H4 (cell line): ENCODE results near the gene KIF26A. TPM values are rescaled to one million over a fixed set of nuclear protein-coding genes. Genes with fewer than 3 reads are reported as not detected.
"Not testable (repeated sequence)": the region's sequence is repeated elsewhere in the genome, so short reads cannot be mapped to it uniquely, and the experiment has no call there.

Source experiments
- DNase-seq: peaks from one replicate; pipeline ENCODE4 v3.0.0-alpha.2; 2015; ENCODE audit warnings: low spot score
- total RNA-seq: library from RNA; depleted of rRNA; stranded (reverse); fragments of >200 nt; shearing (Covaris generic); gene quantifications from 2 replicates; pipeline ENCODE4 v1.2.3, GENCODE V29; 2014

Gene KIF26A
- total RNA-seq, 1 experiment from 2014 or later: 0.77 TPM

DNA sequence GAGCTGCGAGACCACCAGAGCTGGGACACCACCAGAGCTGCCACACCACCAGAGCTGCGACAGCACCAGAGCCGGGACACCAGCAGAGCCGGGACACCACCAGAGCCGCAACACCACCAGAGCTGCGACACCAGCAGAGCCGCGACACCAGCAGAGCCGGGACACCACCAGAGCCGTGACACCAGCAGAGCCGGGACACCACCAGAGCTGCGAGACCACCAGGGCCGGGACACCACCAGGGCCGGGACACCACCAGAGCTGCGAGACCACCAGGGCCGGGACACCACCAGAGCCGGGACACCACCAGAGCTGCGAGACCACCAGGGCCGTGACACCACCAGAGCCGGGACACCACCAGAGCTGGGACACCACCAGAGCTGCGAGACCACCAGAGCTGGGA lies 69.9 kb downstream of the KIF26A start:
- DNase-seq: not testable (repeated sequence)

DNA sequence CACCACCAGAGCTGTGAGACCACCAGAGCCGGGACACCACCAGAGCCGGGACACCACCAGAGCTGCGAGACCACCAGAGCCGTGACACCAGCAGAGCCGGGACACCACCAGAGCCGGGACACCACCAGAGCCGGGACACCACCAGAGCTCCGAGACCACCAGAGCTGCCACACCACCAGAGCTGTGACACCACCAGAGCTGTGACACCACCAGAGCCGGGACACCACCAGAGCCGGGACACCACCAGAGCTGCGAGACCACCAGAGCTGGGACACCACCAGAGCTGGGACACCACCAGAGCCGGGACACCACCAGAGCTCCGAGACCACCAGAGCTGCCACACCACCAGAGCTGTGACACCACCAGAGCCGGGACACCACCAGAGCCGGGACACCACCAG lies 70.7 kb downstream of the KIF26A start:
- DNase-seq: not testable (repeated sequence)

DNA sequence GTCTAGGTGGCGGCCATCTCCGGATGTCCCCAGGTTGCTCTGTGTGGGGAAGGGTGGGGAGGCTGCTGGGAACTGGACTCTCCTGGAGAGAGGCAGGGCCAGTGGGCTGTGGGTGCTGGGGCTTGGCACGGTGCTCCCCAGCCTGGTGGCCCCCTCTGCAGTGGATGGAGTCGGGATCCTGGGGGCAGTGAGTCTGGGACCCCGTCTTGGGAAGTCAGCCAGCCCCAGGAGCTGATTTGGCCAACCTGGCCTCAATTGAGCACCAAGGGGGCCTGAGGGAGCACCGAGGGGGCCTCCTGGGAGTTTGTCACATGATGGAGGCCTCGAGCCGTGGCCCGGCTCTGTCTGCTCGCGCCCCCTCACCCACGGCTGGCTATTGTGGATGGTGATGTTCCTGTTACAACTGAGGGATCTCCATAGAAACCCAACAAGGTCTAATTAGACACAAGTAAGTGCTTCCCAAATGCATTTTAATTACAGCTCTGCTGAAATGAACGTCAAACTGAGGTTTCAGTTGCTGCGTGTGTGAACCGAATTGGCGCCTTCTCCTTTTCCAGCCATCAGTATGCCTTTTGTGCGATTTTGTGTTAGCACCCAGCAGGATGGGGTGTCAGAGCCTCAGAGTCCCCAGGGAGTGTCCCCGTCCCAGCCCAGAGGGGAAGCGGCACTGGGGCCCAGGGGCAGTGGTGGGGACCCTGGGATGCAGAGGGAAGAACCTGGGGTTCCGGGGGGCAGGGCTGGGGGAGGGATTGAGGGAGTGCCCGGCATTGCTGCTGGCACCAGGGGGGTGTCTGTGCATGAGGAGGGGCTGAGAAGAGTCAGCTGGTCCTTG lies 71.8 kb downstream of the KIF26A start:
- DNase-seq: no peak

DNA sequence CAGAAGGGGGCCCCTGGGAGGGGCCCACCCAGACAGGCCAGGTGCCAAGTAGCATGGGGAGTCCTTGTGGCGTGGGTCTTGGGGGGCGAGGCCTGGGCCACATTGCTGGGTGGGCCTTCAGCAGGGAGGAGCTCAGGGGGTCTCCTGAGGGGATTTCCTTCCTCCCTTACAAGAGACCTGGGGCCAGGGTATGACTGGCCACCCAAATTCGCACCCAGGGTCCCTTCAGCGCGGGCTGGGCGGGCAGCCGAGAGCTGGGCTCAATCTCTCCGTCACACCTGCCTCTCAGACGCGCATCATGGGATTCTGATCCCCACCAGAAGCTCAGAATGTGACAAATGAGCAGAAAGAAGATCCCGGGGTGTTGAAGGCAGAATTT lies 72.4 kb downstream of the KIF26A start:
- DNase-seq: no peak

DNA sequence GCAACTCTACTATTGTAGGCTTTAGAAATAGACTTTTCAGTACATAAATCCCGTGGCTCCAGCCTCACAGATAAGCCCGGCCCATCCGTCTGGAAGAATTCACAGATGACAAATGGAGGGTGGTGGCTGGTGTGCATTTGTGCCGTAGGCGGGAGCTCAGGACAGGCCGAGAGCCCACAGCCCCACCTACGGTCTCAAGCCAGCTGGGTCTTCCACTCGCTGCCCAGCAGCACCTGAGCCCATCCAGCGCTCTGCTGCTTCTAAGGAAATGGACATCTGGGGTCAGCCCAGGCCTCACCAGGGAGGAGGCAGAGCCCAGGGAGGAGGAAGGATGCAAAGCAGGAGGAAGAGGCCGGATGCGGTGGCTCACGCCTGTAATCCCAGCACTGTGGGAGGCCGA lies 72.8 kb downstream of the KIF26A start:
- no peak for DNase-seq

DNA sequence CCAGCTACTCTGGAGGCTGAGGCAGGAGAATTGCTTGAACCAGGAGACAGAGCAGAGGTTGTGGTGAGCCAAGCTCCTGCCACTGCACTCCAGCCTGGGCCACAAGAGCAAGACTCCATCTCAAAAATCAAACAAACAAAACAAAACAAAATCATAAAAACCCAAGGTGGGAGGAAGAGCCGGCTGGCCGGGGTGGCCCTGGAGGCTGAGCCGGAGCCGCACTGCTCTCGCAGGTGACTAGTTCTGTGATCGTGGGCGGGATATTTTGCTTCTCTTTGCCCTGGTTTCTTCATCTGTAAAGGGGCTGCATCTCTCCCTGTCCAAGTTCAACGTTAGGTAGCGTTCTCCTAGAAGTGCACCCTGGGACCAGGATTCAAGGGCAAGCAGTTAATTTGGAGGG lies 73.4 kb downstream of the KIF26A start:
- no peak for DNase-seq

DNA sequence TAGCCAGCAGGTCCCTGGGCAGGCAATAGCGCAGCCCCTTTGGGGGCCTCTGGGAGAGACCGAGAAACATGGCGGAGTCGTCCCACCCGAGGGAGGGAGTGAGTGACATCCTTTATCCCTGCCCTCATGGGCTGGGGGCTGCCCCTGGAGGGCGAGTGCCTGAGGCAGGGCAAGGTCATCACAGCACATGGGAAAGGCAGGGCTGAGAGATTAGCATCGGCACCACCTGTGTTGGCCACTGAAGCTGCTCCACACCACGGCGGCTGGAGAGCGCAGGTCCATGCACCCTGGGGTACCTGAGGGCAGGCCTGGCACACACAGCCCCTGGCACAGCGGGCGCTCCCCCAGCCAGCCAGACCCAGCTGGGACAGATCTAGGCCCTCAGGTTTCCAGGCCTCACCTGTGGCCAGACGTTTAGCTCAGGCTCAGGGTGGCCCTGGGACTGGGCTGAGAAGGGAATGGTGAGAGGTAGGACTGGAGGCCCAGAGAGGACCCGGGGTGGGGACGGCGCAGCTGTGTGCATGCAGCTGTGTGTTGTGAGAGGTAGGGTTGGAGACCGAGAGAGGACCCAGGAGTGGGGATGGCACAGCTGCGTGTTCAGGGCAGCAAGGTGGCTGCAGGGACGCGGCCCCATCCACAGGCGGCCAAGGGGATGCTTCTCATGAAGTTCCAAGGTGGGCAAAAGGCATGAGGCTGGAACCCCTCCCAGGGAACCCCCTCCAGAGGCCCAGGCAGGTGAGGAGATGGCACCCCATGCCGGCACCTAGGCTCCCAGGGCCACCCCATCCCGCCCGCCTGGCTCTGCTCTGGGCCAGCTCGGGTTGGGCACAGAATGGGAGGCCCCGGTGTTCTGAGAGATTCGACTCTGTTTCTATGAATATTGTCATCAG lies 74.1 kb downstream of the KIF26A start:
- no peak for DNase-seq

DNA sequence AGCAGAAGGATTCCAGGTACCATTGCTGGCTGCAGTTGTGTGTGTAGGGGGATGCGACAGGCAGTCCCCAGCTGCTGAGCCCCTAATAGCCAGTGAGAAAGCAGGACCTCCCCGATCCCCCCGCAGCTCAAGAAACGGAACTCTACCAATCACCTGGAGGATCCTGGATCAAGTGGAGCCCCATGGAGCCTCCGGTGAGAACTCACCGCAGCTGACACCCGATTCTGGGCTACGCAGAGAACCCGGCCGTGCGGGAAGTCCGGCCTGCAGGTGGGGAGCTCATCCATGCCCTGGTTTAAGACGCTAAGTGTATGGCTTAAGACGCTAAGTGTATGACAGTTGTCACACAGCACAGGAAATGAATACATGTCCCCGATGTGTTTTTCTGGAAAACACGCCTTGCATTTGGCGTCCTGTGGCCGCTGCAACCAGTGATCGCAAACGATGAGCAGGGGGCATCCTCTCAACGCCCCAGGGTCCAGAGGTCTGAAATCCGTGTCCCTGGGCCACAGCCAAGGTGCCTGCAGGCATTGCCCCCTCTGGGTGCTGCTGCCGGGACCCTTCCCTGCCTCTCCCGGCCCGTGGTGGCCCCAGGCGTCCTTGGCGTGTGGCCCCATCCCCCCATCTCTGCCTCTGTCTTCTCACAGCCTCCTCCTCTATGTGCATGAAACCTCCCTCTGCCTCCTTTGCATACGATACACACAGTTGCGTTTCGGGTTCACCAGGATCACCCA lies 75.1 kb downstream of the KIF26A start:
- DNase-seq: no peak

DNA sequence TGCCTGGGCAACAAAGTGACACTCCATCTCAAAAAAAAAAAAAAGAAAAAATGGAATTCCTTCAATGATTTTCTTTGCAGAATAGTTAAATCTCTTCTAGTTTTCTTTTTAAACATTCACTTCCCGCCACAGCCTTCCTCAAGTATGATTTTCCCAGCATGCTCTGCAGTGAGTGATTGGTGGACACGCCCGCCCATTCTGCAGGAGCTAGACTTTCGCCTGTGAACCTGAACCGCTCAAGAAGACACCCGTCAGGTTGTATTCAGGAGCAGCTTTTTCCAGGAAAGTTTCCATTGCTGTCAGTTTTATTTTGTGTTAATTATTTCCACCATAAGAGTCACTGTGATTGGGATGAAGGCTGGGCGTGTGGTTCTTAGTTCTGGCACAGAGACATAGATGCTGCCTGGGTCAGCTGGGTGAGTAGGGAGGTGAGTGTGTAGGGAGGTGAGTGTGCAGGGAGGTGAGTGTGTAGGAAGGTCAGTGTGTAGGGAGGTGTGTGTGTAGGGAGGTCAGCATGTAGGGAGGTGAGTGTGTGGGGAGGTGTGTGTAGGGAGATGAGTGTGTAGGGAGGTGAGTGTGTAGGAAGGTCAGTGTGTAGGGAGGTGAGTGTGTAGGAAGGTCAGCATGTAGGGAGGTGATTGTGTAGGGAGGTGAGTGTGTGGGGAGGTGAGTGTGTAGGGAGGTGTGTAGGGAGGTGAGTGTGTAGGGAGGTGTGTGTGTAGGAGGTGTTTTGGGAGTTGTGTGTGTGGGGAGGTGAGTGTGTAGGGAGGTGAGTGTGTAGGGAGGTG lies 76.2 kb downstream of the KIF26A start:
- no peak for DNase-seq

DNA sequence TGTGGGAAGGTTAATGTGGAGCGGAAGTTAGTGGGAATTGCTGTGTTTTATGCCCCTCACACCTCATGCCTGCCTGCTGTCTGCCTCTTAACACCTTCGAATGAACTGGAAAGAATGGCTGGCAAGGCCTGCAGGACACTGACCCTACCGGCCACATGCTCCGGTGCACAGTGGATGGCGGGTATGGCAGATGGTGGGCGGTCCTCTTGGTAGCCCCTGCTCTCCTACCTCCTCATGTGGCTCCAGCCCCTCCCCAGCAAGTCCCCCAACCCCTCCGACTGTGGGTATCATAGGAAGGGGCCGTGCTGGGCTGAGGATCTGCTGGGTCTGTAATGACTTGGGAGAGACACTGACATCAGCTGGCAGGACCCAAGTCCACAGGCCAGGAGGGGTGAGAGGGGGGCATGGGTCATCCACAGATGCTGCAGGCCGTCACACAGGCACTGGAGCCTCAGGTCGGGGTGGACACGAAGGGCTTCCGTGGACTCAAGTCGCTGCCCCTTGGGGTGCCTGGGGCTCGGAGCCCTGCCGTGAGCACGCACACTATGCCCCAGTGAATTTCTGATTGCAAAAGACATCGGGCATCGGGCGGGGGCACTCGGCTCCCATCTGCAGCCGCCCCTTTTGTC lies 77.4 kb downstream of the KIF26A start:
- no peak for DNase-seq

DNA sequence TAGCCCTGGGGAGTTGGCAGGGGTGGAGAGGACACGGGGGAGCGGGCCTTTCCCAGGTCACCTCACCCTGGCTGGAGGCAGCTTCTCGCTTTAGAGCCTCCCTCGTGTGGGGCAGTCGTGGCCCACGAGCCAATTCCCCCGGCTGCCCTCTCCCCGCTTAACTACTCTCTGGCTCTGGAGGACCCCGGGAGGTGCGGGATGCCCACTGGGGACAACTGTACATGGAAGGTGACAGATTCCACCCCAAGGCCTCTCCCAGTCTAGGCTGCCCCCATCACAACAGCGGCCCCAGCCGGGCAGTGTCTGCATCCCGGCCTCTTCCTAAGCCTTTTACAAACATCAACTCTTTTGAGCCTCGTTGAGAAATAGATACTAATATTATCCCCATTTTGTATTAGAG lies 78.1 kb downstream of the KIF26A start:
- no peak for DNase-seq

DNA sequence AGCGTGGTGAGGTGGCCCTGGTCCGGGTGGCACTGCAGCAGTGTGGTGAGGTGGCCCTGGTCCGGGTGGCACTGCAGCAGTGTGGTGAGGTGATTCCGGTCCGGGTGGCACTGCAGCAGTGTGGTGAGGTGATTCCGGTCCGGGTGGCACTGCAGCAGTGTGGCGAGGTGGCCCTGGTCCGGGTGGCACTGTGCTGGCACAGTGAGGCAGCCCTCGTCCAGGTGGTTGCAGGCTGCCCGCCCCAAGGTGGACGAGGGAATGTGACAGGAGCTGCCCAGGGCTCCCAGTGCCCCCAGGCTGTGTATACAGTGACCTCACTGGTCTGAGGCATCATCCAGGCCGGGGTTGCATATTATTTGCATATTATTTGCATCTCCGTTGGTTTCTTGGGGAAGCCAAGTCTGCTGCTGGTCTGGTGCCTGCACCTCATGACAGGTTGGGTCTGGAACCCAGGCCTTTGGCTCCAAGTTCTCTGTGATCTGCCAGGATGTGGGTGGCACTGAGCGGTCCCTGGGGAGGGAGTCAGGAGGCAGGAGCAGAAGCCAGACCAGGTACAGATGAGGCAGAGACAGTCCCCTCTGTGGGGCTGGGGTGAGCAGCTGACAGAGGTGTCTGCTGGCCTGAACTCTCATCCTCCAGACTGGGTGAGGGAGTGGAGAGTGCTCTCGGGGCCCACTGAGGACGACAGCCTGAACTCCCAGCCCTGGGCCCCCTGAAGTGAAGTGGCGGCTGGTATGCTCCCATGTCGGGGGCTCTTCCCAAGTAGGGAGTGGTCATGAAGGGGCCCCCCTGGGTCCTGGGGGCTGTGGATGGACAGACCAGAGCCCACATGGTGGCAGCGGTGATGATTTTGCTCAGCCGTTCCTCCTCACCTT lies 79.3 kb downstream of the KIF26A start:
- no peak for DNase-seq

DNA sequence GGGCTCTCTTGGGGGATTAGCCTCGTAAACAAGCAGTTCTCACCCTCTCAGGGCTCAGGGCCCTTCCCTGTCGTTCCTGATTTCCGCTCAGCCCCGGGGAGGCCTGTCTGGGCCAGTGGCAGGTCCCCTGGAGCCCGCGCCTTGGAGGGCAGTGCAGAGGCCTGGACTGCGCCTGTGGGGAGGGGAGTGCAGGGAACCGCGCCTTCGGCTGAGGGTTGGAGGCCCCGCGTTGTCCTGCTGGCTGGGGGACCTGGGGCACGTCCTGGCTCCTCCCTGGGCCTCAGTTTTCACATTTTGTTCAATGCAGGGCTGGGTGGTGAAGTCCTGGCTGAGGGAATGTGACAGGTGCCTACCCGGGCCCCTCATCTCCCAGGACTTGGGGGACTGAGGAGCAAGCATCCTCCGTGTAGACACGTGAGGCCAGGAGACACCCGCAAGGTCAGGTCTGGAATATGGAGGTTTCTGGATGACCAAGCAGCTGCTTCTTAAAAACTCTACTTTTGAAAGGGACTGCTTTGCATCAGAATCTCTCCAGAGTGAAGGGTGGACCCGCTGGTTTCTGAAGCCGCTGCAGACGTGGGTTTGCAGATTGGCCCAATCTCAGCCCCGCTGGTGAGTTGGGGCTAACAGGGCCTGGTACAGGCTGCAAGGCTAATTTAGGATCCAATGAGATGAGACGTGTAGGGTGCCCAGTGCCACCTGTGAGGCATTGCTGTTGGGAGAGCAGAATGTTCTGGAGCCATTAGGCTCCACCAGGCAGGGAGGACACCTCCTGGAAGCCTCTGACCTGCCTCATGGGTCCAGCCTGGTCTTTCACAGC lies 80.2 kb downstream of the KIF26A start:
- DNase-seq: no peak

DNA sequence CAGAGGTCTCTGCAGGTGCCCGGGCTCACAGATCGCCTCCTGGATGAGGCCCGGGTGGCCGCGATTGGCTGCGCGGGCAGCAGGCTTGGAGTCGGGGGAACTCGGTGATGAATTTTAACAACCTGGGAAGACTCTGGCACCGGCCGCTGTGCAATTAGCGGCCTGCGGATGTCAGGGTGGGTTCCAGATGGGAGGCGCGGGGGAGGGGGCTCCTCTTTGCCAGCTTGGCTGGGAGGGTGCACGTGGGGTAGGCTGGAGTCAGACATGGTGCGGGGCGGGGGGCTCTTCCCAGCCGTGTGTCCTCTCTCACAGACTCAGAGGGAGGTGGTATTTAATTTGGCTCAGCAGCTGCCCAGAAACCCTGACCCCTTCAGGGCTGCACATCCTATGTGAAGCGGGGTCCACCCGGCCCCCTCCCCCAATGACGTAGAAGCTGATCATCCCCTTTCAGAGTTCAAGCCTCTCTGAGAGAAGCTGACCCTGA lies 81.4 kb downstream of the KIF26A start:
- DNase-seq: no peak

DNA sequence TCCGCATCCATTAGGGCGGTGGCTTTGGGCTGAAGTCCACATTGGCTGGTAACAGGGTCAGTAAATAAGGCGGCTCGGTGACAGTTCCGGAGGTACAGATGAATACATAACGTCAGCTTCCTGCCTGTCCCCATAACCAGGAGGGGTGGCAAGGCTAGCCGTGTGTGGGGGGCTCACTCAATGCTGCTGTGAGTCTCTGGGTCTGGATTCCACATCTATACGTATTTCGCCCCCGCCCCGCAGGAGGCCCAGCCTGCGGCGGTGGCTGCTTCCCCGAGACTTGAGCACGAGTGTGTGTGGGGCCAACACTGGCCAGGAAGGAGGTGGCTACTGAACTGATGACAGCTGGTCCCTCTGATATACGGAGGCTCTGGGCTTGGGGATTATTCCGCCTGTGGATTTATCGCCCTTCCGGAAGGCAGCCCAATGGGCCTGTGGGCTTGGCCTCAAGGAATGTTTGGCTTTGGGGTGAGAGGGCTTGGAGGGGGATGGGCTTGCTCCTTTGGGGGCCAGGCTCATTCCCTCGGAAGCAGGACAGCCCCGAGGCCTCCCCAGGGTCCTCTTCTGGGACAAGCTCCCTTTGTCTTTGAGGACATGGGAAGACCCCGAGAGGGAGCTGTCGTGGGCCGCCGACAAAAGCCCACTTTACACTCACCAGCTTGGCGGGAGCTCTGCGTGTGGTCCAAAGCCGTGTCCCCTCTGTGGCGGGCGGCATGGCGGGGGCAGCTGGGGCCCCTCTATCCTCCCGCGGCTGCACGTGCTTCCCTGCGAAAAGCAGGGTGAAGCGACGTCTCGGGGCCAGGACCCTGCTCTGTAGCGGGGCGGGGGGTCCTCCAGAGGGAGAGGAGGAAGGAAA lies 82.1 kb downstream of the KIF26A start:
- DNase-seq: no peak

DNA sequence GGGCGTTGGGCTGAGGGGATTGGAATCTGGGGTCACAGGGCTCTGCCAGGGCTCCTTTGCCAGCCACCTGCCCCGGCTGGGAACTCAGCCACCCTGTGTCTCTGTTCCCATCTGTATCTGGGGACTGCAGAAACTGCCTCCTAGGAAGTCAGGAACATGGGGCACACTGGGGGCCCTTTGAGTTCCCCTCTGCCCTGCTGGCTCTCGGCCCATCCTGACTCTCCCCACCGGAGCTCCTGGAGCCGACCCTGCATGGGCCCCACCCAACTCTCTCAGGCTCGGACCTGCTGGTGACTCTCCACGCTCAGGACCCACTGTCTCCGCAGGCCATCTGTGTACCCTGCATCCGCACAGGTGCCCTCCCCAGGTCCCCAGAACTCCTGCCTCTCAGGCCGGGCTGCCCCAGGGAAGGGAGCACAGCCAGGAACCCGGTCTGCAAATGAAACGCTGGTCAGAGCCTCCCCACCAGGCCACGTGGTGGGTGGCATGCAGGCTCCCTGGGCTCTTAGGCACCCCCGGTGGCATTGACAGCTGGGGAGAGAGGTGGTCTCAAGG lies 82.8 kb downstream of the KIF26A start:
- DNase-seq: no peak

DNA sequence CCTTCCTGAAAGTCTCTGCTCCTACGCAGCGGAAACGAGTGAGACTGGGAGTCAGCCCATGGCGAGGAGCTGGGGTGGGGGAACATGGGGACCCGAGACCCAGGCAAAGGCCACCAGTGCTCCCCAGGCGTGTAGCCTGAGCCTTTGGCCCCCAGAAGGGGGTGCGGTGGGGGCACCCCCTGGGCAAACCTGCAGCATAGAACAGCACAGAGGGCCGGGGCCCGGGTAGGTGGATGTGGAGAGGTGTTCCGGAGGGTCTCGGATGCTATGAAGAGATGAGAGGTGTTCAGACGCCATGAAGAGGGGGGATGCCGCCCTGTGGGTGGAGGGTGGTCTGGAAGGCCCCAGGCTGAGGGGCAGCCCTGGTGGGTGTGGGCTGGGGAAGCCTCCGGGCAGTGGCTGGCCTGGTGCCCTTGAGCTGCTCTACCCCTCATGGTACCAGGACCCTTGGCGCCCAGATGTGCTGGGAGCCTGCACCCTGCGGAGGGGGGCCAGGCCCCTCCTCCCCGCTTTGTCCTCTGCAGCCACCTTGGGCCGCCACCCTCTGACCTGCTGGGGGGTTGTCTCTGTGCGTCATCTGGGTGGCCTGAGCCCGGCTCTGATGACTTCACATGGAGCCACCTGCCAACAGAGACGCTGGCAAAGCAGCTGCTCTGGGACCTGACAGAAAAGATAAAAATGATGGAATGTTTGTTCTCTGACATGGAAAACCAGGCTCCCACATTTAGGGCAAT lies 83.4 kb downstream of the KIF26A start:
- no peak for DNase-seq
